Astrocyte of the hippocampus (primary cell): ENCODE results near the gene CA6.
A peak's percentile ranks its signal among the peaks of the same experiment; 100 is the strongest.
"Not testable (repeated sequence)": the region's sequence is repeated elsewhere in the genome, so short reads cannot be mapped to it uniquely, and the experiment has no call there.

Experiments used
- DNase-seq: peaks from one replicate; pipeline ENCODE4 v3.0.0; 2011; ENCODE audit warnings: low read depth, low spot score

The CA6 gene

DNA sequence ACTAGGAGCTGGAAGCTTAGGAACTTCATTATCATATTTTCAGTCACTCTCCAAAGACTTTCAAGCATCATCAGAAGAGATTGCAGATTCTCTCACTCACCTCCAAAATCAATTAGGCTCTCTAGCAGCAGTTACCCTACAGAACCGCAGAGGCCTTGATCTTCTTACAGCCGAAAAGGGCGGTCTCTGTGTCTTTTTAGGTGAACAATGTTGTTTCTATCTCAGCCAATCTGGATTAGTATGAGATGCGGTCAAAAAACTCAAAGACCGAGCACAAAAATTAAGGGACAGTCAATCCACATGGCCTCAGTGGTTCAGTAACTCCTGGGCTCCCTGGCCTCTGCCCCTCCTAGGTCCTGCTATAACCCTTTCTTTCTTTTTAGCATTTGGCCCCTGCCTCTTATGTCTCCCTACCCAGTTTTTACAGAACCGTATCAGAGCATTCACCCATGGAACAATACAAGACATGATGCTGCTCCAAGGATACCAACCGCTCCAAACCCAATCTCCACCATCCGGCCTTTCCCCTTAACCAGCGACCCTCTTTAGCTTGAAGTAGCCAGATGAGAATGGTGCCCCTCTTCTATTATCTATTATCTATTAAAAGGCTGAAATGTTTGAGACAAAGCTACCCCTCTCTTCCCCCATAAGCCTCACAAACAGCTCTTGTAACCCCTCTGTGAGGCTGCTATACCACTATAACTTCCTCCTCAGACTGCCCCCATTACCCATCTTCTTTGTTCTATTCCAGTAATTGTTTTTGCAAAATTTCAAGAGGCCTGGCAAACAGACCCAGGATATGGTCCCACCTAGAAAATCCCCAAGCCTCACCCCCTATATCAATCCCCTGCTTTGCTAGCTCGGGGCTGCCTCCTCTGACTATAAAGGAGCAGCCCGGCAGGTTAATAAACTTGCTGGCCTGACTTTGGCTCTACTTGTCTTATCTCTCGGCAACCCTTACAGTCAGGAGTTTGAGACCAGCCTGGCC is 18.7 kb upstream of the CA6 start:
- no peak for DNase-seq

DNA sequence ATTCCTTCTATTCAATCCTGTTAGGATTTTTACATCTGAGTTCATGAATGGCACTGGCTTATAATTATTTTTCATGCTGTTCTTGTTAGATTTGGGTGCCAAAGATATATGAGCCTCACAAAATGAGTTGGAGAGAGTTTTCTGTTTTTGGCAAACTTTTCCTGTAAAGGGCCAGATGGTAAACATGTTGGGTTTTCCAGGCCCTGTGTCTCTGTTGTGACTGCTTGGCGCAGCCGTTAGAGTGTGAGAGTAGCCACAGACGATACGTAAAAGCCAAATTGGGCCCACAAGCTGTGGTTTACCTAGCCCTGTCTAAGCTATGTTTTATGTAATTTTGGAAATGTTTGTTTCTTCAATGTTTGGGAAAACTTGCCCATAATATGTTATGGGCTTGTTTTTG is 15.6 kb upstream of the CA6 start:
- no peak for DNase-seq

DNA sequence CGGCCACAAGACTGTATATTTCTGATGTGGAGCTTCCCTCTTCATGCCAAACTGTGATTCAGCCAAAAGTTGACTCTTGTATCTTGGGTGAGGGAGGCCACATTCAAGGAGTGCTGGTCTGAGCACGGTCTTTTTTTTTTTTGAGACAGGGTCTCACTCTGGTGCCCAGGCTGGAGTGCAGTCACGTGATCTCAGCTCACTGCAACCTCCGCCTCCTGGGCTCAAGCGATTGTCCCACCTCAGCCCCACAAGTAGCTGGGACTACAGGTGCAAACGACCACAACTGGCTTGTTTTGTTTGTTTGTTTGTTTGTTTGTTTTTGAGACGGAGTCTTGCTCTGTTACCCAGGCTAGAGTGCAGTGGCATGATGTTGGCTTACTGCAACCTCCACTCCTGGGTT is 8.6 kb upstream of the CA6 start:
- not testable (repeated sequence) for DNase-seq

DNA sequence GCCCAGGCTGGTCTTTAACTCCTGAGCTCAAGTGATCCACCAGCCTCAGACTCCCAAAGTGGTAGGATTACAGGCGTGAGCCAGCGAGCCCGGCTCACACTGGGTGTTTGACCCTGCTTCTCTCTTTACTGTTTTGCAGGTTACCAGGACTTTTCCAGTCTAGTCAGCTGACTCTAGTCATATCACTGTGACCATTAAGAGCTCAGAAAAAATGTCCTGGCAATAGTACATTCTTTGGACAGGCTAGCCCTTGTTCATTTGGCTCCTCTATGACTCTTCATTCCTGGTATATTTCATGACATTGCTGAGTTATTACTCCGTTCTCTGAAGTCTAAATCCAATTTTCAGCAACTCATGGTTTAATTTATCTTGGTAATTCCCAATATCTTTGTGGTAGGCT is 8.0 kb upstream of the CA6 start:
- peak; percentile 67 for DNase-seq

DNA sequence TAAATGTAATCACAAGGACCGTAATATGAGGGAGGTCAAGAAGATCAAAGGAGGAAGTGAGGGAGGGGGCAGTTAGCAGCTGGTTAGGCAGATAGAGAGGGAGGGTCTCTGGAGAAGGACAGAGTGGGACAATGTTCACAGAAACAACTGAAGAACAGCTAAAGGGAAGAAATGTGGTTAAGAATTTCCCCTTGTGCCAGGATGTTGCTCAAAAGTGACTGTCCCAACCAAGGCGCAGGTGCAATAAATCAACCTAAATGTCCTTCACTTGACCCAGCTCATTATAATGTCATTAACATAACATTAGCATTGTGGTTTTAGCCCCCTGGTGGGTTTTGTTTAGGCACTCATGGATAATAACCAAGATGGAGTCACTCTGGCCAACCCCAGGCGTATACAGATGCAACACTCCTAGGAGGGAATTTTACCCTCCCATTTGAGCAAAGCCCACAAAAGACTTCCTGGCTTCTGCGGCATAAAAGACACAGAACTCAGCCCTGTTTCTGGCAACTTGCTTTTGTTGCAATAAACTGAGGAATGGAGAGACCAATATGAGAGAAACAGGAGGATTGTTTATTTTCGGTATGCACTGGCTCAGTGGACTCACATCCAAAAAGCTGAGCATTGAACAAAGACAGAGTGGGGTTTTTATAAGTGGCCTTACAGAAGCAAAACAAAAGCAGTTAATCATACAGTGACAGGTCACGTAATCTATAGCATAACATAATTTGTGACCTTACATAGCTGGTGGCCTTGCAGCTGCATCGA is 7.3 kb upstream of the CA6 start:
- peak; percentile 73 for DNase-seq

DNA sequence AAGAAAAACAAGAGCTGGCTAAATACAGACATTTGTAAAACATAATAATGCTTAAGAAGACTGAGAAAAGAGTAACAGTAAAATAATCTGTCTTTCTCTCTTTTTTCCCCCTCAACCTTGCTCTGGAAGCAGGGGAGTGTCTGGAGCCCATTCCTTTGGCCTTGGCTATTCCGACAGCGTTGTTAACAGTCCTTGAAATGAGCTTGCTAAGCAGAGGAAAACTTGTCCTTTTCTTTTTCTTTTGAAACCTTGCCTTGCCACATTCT is 6.7 kb upstream of the CA6 start:
- DNase-seq, result no peak

DNA sequence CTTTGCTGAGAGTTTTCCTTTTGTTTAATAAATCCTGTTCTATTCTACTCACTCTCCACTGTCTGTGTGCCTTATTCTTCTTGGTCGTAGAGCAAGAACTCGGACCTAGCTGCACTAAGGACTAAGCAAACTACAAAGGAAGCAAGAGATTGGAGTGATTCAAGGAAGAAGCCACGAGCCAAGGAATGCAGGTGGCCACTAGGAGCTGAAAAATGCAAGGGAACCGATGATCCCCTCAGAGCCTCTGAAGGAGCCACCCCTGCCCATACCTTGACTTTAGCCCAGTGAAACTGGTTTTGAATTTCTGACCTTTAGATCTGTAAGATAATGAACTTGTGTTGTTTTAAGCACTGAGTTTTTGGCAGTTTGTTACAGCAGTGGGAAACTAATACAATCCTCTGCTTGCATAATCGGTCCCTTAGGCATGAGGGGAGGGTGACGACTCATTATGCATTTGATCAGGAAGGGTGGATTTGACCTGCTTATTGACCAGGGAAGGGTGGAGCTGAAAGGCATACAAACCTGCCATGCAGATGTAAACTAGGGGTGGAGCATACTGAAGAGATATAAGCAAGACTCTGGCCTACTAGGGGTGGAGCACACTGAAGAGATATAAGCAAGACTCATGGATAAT is 6.2 kb upstream of the CA6 start:
- DNase-seq, result no peak

DNA sequence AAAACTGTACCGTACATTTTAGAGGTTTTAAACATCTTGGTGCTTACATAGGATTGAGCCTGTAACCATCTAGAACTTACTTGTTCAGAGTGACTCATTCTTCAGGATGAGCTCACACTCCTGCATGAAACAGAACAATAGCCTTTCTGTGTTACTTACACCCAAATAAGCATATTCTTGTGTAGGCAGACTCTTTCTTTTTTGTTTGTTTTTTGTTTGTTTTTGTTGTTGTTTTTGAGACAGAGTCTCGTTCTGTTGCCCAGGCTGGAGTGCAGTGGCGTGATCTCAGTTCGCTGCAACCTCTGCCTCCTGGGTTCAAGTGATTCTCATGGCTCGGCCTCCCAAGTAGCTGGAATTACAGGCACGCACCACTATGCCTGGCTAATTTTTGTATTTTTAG is 3.8 kb upstream of the CA6 start:
- DNase-seq, result peak; percentile 85

DNA sequence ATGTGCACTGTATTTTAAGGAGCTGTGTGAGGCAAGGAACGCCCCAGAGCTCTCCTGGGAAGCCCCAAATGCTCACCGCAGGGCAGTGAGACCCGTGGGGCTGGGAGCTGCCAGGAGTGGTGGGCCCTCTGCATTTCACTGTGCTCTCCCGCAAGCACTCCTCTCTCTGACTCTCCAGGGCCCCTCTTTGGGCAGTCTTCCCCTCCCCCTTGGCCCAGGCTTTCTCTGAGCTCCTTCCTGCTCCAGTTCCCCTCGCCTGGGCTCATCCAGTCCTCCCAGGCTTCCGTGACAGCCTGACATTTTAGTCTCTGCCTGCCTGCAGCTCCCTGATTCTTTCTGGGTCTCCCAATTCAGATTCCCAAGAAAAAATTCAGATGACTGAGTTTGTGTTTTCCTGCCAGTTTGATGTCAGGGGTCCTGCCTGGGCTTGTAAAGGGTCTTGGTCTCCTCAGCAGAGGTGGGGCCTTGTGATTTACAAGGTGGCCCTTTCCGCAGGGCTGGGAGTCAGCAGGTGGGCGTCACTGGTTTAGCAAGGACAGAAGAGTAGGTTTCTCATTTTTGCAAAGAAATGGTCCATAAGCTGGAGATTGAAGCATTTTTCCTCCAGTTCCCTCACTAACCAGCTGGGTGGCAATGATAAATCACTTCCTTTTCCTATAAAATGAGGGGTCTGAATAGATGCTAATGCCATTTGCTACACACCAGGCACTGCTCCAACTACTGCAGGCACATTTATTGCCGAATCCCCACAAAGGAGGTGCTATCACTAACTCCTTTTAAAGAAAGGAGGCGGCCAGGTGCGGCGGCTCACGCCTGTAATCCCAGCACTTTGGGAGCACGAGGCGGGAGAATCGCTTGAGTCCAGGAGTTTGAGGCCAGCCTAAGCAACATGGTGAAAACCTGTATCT is 1.9 kb upstream of the CA6 start:
- DNase-seq, result peak; percentile 18

DNA sequence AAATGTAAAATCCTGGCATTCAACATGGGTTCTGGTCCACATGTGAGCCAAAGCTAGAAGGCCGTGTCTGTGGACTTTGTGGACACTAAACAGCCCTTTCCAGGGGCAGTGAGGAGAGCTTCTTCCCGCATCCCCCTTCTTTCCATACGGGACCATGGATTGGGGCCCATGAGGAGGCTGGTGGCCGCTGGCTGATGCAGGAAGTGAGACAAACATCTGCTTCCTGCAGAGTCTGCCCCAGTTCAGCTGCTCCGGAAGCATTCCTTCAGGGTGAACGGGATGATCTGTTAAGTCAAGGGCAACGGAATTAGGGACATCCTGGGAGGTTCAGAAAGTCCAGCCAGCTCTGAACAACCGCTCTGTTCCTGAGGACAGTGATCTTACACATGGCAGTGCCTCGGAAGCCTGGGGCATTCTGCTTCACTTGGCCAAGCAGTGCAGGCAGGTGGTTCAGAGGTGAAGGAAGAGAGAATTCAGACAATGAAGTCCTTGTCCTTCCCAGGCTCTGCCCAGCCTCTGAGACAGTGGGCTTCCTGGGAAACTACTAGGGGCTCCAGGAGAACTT is 1.5 kb downstream of the CA6 start:
- DNase-seq, result no peak

DNA sequence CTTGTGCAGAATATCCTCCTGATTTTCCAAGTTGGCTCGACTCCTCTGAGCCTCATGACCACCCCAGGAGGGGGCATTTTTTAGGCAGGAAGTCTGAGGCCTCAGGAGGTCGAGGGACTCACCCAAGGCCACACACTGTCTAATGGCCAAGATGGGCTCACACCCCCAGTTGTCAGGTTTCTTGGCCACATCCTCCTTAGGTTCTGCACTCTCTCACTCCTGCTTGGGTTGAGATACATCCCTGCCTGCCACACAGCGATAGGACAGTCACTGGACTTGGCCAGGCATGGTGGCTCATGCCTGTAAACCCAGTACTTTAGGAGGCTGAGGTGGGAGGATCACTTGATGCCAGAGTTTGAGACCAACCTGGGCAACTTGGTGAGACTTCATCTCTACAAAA is 4.6 kb downstream of the CA6 start:
- DNase-seq, result no peak

DNA sequence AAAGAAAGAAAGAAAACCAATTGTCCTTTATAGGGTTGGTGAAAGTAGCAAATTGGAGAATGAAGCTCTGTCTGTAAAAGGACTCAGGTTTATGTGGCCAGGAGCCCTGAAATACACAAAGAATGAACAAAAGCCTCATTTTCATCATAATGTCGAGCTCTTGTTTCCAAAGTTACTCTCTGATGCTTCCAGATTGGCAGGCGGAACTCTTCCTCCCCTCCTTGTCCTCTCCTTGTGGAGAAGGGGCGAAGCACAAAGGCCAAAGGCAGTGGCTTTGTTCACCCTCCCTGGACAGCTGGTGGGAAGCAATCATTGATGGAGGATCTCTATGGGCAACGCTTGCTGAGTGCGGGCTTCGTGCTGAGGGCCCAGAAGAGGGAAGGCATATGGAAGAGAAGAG is 5.6 kb downstream of the CA6 start:
- no peak for DNase-seq

DNA sequence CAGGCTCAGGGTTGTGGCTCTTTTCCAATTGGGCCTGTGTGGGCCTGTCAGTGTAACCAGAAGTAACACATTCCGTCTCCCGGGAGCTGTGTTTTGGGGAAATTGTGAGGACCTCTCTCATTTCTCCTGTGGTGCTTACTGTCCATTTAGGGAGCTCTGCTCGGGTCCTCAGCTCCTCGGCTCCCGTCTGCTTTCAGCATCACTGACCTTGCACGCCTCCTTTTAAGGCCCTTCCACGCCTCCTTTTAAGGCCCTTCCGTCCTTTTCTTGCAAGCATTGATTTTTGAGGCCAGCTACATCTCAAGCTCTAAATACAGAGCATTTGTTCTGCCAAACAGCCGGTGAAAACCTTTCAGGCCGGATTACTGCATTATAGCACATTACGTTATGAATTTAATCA is 9.7 kb downstream of the CA6 start:
- DNase-seq, result no peak

DNA sequence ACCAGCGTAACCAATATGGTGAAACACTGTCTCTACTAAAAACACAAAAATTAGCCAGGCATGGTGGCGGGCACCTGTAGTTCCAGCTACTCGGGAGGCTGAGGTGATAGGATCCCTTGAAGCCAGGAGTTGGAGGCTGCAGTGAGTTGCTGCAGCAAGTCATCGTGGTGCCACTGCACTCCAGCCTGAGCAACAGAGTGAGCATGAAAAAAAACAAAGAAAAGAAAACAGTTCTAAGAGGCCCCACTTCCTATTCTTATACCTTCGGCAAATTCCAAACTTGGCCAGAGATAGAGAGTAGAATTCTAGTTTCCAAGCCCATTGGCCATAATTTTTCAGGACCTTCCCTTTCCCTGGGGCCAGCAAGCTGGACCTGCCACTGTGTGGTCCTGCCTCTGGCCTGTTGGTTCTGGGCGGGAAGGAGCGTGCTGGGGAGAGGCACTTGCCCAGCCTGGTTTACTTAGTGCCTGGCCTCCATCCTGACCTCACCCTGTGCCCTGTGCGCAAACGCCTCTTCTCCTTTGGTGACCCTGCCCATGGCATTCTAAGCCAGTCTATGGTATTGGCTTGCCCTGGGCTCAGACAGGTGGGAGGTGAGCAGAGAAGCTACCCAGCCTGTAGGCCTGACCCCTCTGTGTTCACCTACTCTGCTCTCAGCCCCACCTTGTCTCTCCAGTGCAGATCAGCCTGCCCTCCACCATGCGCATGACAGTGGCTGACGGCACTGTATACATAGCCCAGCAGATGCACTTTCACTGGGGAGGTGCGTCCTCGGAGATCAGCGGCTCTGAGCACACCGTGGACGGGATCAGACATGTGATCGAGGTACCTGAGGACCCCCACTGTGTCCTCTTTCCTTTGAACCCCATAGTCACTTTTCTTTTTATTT is 11.0 kb downstream of the CA6 start:
- no peak for DNase-seq

DNA sequence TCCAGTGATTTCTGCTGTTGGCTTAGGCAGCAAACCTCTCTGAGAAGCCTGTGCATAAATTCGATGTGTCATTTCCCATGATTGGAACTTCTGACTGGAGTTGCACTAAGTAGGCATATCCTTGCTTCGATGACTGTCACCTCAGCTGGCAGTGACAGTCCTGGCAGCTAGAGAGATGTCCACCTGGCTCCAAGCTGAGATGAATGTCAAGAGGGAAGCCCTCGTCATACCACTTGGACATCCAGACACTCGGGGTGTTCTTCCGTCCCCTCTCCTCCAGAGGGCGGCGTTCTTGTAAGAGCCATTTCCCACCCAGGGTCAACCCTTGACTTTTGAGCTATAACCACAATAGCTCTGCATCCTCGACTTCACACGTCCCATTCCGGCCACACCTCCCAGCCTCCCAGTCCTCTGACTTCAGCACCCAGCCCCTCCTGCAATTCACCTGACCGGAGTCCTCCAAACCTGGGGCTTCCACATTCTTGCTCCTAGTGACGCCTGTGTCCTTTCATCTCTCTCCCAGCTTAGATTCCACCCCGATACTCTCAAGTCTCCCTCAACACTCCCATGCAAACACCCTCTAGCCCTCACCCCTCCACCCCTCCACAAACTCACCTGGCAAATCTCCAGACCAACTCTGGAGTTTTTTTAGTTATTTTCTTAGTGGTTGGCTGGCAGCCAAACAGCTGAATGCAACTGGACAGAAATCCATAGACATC is 17.3 kb downstream of the CA6 start:
- DNase-seq, result no peak

DNA sequence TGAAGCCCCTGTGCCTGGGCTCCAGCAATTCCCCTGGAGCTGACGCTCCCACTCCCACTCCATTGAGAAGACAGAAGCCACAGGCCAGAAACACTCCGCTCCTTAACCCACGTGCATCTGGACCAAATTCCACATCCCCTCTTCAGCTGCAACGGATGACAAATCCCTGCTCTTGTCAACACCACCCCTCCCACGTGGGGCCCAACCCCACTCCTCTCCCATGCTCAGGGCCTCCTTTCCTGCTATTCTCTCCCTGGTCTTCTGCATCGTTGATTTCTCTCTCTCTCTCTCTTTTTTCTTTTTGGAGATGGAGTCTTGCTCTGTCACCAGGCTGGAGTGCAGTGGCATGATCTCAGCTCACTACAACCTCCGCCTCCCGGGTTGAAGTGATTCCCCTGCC is 18.3 kb downstream of the CA6 start:
- no peak for DNase-seq

DNA sequence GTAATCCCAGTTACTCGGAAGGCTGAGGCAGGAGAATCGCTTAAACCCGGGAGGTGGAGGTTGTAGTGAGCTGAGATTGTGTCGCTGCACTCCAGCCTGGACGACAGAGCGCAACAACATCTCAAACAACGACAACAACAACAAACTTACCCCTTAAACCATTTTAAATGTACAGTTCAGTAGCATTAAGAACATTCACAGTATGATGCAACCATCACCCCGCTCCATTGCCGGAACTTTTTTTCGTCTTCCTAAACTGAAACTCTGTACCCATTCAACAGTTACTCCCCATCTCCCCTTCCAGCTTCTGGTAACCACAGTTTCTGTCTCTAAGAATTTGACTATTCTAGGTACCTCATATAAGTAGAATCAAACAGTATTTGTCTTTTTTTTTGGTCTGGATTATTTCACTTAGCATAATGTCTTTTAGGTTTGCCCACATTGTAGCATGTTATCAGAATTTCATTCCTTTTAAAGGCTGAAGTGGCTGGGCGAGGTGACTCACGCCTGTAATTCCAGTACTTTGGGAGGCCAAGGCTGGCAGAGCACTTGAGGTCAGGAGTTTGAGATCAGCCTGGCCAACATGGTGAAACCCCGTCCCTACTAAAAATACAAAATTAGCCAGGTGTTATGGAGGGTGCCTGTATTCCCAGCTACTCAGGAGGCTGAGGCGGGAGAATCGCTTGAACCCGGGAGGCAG is 19.6 kb downstream of the CA6 start:
- peak; percentile 33 for DNase-seq

DNA sequence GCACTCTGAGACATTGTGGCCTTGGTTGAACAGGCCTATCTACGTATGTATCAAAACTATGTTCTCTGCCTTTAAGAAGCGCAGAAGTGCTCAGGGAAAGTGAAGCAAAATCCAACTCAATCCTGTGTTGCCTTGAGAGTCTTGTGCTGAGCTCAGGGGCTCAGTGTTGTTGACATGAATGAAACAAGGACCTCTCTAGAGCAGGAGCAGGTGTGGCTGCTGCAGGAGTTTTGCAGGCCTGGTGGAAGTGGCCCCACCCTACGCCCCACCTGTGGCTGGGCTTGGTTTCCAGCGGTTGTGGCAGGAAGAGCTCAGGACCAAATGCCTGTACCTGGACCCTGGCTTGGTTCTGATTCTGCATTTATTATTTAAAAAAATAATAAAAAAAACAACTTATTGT is 20.9 kb downstream of the CA6 start:
- DNase-seq, result no peak

DNA sequence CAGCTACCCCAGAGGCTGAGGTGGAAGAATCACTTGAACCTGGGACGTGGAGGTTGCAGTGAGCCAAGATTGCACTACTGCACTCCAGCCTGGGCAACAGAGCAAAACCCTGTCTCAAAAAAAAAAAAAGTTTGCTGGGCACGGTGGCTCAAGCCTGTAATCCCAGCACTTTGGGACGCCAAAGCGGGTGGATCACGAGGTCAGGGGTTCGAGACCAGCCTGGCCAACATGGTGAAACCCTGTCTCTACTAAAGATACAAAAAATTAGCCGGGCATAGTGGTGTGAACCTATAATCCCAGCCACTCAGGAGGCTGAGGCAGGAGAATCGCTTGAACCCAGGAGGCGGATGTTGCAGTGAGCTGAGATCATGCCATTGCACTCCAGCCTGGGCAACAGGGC is 23.2 kb downstream of the CA6 start:
- DNase-seq, result not testable (repeated sequence)
